ENCODE data around the gene GNG11.

Gene GNG11

DNA sequence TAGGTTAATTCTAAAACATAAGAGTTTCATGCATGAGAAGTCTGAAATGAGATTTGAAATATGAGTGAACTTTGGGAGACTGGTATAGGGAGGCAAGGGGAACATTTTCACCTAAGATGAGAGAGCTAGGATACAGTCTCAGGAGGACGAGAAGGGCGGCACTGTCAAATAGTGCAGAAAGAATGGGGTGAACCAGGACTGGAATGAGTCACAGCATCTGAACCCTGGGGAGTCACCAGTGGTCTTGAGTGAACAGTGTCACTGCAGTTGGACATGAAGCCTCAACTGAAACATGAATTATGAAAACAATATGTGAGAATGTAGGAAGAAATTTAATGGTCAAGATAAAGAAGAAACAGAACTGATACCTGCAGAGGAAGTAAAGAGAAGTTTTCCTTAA, 33.8 kb downstream of the GNG11 start:
- DNase-seq = no peak

DNA sequence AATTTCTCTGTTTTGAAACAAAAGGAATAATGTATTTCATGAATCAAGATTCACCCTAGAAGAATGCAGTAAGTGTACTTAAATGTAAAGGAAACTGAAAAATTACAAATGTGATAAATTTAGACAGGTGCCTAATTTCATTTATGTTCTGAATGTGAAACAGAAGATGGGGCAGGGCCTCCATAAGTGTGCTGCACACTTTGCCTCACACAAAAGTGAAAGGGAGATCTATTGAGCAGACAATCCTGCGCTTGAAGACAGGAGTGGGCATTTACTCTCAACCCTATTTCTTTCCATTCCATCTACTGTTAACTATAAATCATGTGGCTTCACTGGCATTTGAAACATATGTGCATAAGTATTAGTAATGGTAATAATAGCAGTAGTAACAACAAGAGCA, 36.2 kb downstream of the GNG11 start:
- DNase-seq = no peak

DNA sequence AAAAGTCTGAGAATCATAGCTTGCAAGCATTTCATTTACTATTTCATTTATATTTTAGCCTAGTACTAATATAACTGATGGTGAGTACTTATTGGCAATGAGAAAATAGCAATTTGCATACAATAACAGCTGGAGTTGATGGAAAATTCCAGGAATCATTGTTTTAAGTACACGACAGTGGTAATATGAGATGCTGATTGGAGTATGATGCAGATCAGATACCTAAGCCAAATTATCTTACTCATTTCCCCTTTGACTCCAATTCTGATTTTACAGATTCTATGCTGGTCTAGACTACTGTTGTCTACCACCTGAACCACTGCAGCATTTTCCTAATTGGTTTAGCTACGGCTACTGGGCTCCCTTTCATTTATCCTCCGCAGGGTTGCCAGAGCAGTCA, 36.7 kb downstream of the GNG11 start:
- no peak for DNase-seq

DNA sequence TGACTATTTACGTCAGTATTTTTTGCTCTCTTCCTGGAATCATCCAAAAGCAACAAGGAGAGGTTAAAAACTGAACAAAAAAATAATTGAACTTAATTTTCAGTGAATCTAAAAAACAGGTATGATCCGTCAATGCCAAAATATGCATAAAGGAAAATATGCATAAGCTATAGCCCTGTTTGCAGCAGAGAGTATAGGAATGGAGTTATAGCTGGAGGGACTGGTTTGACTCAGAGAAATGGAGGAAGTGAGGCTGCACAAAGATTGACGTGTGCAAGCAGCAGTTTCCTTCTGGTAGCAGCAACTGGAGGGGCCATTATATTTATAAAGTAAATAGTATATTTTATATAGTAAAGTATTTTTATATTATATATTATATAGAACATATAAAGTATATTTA, 37.1 kb downstream of the GNG11 start:
- DNase-seq = no peak

DNA sequence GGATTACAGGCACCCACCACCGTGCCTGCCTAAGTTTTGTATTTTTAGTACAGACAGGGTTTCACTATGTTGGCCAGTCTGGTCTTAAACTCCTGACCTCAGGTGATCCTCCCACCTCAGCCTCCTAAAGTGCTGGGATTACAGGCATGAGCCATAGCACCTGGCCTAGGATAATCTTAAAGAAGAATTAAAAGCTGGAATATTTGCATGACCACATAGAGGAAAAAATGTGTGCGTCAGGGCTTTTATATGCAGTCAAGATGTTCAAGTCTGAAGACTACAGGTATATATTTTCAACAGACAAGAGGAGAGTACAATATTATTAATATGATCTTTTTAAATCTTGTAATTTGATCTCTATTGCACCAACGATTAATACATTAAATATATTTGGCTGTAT, 39.5 kb downstream of the GNG11 start:
- DNase-seq = no peak

DNA sequence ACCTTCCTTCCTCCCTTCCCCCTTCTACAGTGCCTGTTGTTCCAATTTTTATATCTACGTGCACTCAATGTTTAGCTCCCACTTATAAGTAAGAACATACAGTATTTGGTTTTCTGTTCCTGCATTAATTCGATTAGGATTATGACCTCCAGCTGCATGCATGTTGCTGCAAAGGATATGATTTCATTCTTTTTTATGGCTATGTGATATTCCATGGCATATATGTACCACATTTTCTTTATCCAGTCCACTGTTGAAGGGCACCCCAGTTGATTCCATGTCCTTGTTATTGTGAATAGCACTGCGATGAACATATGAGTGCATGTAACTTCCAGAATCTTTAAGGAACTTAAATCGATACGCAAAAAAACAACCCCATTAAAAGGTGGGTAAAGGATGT, 42.7 kb downstream of the GNG11 start:
- no peak for DNase-seq

DNA sequence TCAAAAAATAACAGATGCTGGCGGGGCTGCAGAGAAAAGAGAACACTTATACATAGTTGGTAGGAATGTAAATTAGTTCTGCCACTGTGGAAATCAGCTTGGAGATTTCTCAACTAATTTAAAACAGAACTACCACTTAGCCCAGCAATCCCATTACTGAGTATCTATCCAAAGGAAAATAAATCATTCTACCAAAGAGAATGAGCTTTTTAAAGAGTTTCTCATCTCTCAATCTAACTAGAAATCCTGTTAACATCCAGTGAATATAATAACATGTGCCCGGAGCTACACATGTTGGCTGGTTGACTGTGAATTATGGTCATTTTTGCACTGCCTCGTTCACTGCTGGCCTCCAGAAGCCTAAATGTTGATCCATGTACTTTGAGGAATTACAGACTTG, 43.3 kb downstream of the GNG11 start:
- DNase-seq = no peak

DNA sequence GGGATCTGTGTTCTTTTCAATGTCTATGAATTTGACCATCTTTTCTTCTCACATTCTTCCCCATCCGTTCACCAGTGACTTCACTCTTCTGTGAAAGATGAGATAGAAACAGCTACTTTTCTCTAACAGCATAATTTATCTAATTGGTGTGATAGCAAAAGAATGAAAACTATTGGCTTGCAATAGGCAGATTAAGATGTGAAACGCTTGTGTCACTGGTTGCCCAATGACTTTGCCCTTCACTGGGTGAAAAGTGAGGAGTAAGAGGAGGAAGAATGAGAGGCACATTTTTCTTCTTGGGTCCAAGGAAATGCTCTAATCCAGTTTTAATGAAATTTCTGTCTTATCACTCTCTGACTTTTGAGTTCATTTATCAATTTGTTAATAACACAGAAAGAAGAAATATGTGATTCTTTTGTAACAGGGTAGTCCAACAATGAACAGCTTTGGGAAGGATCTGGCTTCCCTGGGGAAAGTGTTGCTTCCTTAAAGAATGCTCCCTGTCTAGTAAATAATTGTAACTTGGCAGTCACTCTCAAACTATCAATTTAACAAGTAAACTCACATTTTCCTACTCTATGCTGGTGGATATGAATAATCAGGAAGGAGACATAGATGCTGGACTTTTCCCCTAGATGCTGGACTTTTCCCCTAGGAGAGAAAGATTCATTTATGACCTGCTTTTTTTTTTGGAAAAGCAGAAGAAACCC, 47.5 kb downstream of the GNG11 start:
- no peak for DNase-seq

DNA sequence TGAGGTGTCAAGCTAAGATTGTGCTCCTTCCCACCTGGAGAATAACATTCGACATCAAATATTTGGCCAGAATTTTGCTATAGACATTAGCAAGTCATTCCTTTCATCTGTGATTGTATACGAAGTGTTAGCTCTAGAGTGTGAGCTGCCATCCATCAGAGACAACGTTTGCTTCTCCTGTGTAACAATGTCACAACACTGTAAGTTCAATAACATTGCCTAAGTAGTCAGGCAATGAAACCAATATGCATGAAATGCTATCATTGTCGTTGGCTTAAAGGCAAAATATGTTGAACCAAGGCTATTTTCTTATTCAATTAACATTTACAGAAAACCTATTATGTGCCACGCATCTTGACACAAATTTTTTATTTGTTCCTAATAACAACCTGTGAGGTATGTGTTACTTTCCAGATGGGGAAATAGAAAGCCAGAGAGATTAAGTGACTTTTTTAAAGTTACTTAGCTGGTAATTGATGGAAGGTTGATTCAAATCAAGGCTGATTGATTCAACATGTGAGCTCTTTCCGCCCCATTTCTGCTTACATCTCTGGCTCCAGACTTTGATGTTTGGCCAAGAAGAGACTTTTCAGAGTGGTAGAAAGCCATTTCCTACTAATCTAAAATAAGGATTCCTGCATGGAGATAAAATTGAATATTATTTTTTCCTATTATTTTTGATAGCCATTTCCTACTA, 50.6 kb downstream of the GNG11 start:
- DNase-seq = no peak

DNA sequence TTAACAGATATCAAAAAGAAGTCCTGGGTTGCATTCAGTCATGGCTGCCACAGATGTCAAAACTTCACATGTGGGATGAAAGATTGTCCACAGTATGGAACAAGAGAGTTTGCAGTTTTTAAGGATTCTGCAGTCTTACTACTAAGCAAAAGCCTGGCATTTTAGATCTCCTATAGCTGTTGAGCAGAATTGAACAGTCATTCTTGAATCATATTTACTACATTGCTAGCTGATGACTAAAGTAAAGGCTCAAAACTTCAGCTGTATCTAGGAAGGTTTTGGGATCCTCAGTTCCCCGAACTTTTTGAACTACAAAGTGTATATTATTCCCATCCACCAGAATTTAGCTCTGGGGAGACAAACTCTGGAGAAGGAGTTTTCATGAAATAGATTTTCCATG, 51.6 kb downstream of the GNG11 start:
- no peak for DNase-seq

DNA sequence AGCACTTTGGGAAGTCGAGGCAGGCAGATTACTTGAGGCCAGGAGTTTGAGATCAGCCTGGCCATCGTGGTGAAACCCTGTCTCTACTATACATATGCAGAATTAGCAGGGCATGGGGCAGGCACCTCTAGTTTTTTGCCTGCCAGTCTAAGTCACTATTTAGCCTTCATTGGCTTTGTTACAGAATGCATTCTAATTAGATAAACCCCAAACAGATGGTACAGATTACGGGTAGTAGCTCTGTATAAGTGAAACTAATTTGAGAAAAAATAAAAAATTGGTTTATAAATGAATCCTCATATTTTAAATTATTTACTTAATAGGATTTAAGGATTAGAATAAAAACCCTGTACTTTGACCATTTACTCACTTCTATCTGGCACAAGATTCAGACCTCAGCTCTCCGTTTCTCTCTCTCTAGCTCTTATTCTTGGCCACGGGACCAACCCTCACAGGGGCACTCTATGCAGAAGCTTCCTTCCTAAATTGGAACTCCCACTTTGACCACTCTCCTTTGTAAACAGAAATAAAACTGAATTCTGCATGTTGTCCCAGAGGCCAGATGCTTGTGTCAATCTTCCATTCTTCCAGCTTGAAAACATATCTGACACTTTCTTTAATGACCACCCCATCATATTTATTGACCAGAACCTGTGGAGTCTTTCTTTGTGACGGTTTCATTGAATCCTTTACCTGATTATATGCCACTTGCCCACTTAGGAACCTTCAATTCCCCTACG, 55.8 kb downstream of the GNG11 start:
- DNase-seq = no peak

Data from CD4-positive, alpha-beta T cell treated with Interleukin-10 for 1 hour (primary cell).